Measurements from ENCODE around the gene ARAF. TPM values are rescaled to one million over a fixed set of nuclear protein-coding genes. Genes with fewer than 3 reads are reported as not detected.

The ARAF gene
- total and polyA plus RNA-seq, 2 of the 13 experiments (the other 11 are each of a cell fraction or from before 2014, with no cell fraction given) = 18.0 to 33.1 TPM

DNA sequence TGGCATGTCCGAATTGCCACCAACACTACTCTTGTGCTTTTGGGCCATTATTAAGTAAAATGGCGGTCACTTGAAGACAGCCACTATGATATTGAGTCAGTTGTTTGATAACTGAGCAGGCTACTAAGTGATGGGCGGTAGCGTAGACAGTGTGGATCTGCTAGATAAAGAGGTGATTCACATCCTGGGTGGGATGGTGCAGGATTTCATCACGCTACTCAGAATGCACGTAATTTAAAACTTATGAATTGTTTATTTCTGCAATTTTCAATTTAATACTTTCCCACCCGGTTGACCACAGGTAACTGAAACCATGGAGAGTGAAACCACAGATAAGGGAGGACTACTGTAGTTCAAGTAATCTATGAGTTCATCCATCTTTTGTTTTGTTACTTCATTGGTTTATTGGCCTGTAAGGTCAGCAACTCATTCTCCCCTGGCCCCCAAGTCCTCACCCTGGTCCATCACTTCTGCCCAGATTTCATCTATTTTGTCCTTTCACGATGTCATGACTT is 2.9 kb downstream of the ARAF start:
- Histone ChIP-seq H3K4me2 (ENCODE audit: low read depth, low read length) (no peak overlapping the region), H3K79me2 (ENCODE audit: insufficient read depth, low read length) (peaks cover 6% of the 10 kb centered on the region), H3K4me1 (ENCODE audit: insufficient read depth, low read length) (peaks cover 8% of the 10 kb centered on the region; the same call in 1 of the 2 replicates), H3K36me3 (replicated peaks in 1 of 2; ENCODE audit: control insufficient read depth in 1 of 2, insufficient read depth in 2 of 2, low read length in 2 of 2) (peaks cover 0 to 31% of the 10 kb centered on the region in 2 experiments; a peak in 3 of 5 replicates), H3K9ac (ENCODE audit: insufficient read depth, low read depth, low read length) (no peak overlapping the region), H3K27me3 (ENCODE audit: control insufficient read depth in 1 of 2, insufficient read depth in 2 of 2, low read length in 2 of 2) (no peaks in the 10 kb centered on the region), H4K20me1 (ENCODE audit: insufficient read depth, low read length) (peaks cover 4% of the 10 kb centered on the region; the same call in 1 of the 2 replicates), H3K9me3 (ENCODE audit: low read length) (no peaks in the 10 kb centered on the region), H2AFZ (ENCODE audit: low read length) (no peak overlapping the region), H3K4me3 (replicated peaks in 1 of 3; ENCODE audit: insufficient read depth in 1 of 3, low read depth in 2 of 3, low read length in 3 of 3) (no peak overlapping the region), H3K27ac (ENCODE audit: extremely low read length, insufficient read depth, low read length) (no peak overlapping the region)
- ChIA-PET CTCF (ENCODE audit: low intra/inter-chr PET ratio, low total read pairs) (no interaction called here), POLR2A (no interaction called here)
- 96% methylated on average over 8 of the region's 8 CpGs for WGBS (ENCODE audit: low lambda C conversion rate)
- no peak for TF ChIP-seq STAT5B (CRISPR knock-in tag; IDR thresholded peaks at IDR 0.05)
- in situ Hi-C loops (cut with HindIII; ENCODE audit: extremely low pct_ligation_motif_present, low pct_unique_long_range_greater_than_20kb) (loop anchor here (5.0 kb wide), 1 partner anchor 78 kb away; no protein-coding TSS in a partner anchor), intact Hi-C loops (cut with micrococcal nuclease; ENCODE audit: unreplicated experiment) (no loop called here)
- no peak for DNase-seq (ENCODE audit: low spot score)
- no peak for FAIRE-seq
- ATAC-seq = no peak
- no TSS peak for BruUV-seq (replicated peaks)

DNA sequence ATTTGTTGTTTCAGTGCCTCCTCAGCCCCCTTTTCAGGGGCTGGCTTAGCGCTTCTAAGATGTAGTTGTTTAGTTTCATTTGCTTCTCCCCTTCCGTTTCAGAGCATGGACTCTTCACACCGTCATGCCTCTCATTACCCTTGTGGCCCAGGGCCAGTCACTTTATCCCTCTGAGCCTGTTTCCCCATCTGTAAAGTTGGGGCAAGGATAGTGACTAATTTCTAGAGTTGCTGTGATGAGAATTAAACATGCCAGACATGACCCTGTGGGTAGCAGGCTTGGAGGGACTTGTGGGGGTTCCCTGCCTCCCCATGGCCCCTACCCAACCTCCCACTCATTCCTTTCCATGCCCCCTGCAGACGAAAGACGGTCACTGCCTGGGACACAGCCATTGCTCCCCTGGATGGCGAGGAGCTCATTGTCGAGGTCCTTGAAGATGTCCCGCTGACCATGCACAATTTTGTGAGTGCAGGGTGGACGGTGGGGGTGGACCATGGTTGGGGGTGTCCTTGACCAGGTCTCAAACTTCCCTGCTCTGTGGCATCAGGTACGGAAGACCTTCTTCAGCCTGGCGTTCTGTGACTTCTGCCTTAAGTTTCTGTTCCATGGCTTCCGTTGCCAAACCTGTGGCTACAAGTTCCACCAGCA is 3.6 kb downstream of the ARAF start:
- DNase-seq (ENCODE audit: low spot score) (no peak), ATAC-seq (no peak), FAIRE-seq (no peak)
- H3K4me3 ChIP-seq (replicated peaks in 1 of 3; ENCODE audit: insufficient read depth in 1 of 3, low read depth in 2 of 3, low read length in 3 of 3) = no peak overlapping the region
- intact Hi-C loops (cut with micrococcal nuclease; ENCODE audit: unreplicated experiment) = no loop called here
- no peak overlapping the region for H3K27ac ChIP-seq (ENCODE audit: extremely low read length, insufficient read depth, low read length)
- in situ Hi-C loops (cut with HindIII; ENCODE audit: extremely low pct_ligation_motif_present, low pct_unique_long_range_greater_than_20kb) = loop anchor here (5.0 kb wide), 1 partner anchor 78 kb away; no protein-coding TSS in a partner anchor
- no peak overlapping the region for H2AFZ ChIP-seq (ENCODE audit: low read length)
- BruUV-seq (replicated peaks) = no TSS peak
- H4K20me1 ChIP-seq (ENCODE audit: insufficient read depth, low read length) = peaks cover 4% of the 10 kb centered on the region; the same call in 1 of the 2 replicates
- H3K36me3 ChIP-seq (replicated peaks in 1 of 2; ENCODE audit: control insufficient read depth in 1 of 2, insufficient read depth in 2 of 2, low read length in 2 of 2) = peaks cover 0 to 36% of the 10 kb centered on the region in 2 experiments; a peak in 3 of 5 replicates
- peaks cover 8% of the 10 kb centered on the region; the same call in 1 of the 2 replicates for H3K4me1 ChIP-seq (ENCODE audit: insufficient read depth, low read length)
- ChIA-PET CTCF (ENCODE audit: low intra/inter-chr PET ratio, low total read pairs) (no interaction called here), POLR2A (no interaction called here)
- H3K9ac ChIP-seq (ENCODE audit: insufficient read depth, low read depth, low read length) = no peak overlapping the region
- WGBS (ENCODE audit: low lambda C conversion rate) = 95% methylated on average over 10 of the region's 12 CpGs
- H3K9me3 ChIP-seq (ENCODE audit: low read length) = no peaks in the 10 kb centered on the region
- no peaks in the 10 kb centered on the region for H3K27me3 ChIP-seq (ENCODE audit: control insufficient read depth in 1 of 2, insufficient read depth in 2 of 2, low read length in 2 of 2)
- peaks cover 6% of the 10 kb centered on the region for H3K79me2 ChIP-seq (ENCODE audit: insufficient read depth, low read length)
- no peak overlapping the region for H3K4me2 ChIP-seq (ENCODE audit: low read depth, low read length)
- TF ChIP-seq RFX5 (IDR thresholded peaks at IDR 0.05; ENCODE audit: low read depth, low read length) (no peak), ZNF850 (CRISPR knock-in tag; conservative IDR thresholded peaks at IDR 0.05) (no peak), JUNB (CRISPR knock-in tag; IDR thresholded peaks at IDR 0.05; ENCODE audit: borderline replicate concordance) (no peak), ZNF83 (CRISPR knock-in tag; IDR thresholded peaks at IDR 0.05; ENCODE audit: borderline replicate concordance) (no peak), EED (CRISPR knock-in tag; IDR thresholded peaks at IDR 0.05) (no peak), ZNF788 (CRISPR knock-in tag; IDR thresholded peaks at IDR 0.05; ENCODE audit: borderline replicate concordance) (no peak), FOXK2 (IDR thresholded peaks at IDR 0.05) (no peak), THAP9 (CRISPR knock-in tag; IDR thresholded peaks at IDR 0.05; ENCODE audit: borderline replicate concordance) (no peak), ZKSCAN5 (CRISPR knock-in tag; IDR thresholded peaks at IDR 0.05) (no peak), ZNF430 (CRISPR knock-in tag; IDR thresholded peaks at IDR 0.05) (no peak), GPN1 (CRISPR knock-in tag; IDR thresholded peaks at IDR 0.05; ENCODE audit: borderline replicate concordance) (no peak)
- TF ChIP-seq, protein P1, sequence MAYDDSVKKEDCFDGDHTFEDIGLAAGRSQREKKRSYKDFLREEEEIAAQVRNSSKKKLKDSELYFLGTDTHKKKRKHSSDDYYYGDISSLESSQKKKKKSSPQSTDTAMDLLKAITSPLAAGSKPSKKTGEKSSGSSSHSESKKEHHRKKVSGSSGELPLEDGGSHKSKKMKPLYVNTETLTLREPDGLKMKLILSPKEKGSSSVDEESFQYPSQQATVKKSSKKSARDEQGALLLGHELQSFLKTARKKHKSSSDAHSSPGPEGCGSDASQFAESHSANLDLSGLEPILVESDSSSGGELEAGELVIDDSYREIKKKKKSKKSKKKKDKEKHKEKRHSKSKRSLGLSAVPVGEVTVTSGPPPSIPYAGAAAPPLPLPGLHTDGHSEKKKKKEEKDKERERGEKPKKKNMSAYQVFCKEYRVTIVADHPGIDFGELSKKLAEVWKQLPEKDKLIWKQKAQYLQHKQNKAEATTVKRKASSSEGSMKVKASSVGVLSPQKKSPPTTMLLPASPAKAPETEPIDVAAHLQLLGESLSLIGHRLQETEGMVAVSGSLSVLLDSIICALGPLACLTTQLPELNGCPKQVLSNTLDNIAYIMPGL (CRISPR knock-in tag; IDR thresholded peaks at IDR 0.05; ENCODE audit: borderline replicate concordance in 1 of 2, low read depth in 1 of 2) = no peak
